Liver (tissue), 9 donors: ENCODE results near the gene CAMP. TPM values are rescaled to one million over a fixed set of nuclear protein-coding genes. Genes with fewer than 3 reads are reported as not detected.

Experiments
- DNase-seq: peaks from one replicate; pipeline ENCODE4 v3.0.0-alpha.2; 2017; ENCODE audit warnings: low spot score
- H3K27ac ChIP-seq, 2 donors: one replicate each; pipeline ENCODE4 v1.7.0; 2013; ENCODE audit warnings: inconsistent platforms in 2 of 2, low read length in 2 of 2, control low read depth in 1 of 2, low read depth in 1 of 2, mild to moderate bottlenecking in 1 of 2
- H3K27me3 ChIP-seq, 4 donors: one replicate each; pipeline versions ENCODE4 v1.6.1 to v1.7.0; 2013; ENCODE audit warnings: low read length in 3 of 4, inconsistent platforms in 1 of 4, mild to moderate bottlenecking in 1 of 4, moderate library complexity in 1 of 4; ENCODE audit not compliant: control insufficient read depth in 4 of 4, insufficient read depth in 4 of 4
- H3K36me3 ChIP-seq, 4 donors: one replicate each; pipeline versions ENCODE4 v1.6.1 to v1.7.0; 2013; ENCODE audit warnings: low read length in 3 of 4, mild to moderate bottlenecking in 3 of 4, low read depth in 1 of 4, moderate library complexity in 1 of 4; ENCODE audit not compliant: control insufficient read depth in 4 of 4, insufficient read depth in 3 of 4
- H3K4me1 ChIP-seq, 4 donors: one replicate each; pipeline versions ENCODE4 v1.6.1 to v1.7.0; 2013; ENCODE audit warnings: low read length in 3 of 4, mild to moderate bottlenecking in 3 of 4, moderate library complexity in 1 of 4; ENCODE audit not compliant: control insufficient read depth in 4 of 4, insufficient read depth in 4 of 4
- H3K4me3 ChIP-seq, 3 donors: one replicate each; pipeline versions ENCODE4 v1.6.1 to v1.7.0; 2013; ENCODE audit warnings: low read length in 3 of 3, control low read depth in 1 of 3, low read depth in 1 of 3, mild to moderate bottlenecking in 1 of 3
- H3K9ac ChIP-seq, 2 donors: one replicate each; pipeline ENCODE4 v1.7.0; 2013; ENCODE audit warnings: low read length in 2 of 2, mild to moderate bottlenecking in 2 of 2, moderate library complexity in 2 of 2, control low read depth in 1 of 2, low read depth in 1 of 2
- H3K9me3 ChIP-seq, 4 donors: one replicate each; pipeline versions ENCODE4 v1.6.1 to v1.7.0; 2013; ENCODE audit warnings: low read length in 3 of 4; ENCODE audit not compliant: control insufficient read depth in 4 of 4
- ATF3 ChIP-seq: IDR thresholded peaks from 2 replicates; pipeline ENCODE4 v1.6.1; 2016; ENCODE audit warnings: antibody characterized with exemption
- EGR1 ChIP-seq, 2 donors: IDR thresholded peaks; 2 replicates each; pipeline ENCODE4 v1.6.1; 2016 to 2018; ENCODE audit warnings: antibody characterized with exemption in 2 of 2, low read depth in 2 of 2
- FOXA1 ChIP-seq: IDR thresholded peaks from 2 replicates; pipeline ENCODE4 v1.6.1; 2016; ENCODE audit warnings: antibody characterized with exemption
- HNF4A ChIP-seq, 2 donors: conservative IDR thresholded peaks; 2 replicates each; pipeline ENCODE4 v1.6.1; 2016; ENCODE audit warnings: antibody characterized with exemption in 2 of 2, mild to moderate bottlenecking in 2 of 2
- NR2F2 ChIP-seq: IDR thresholded peaks from 2 replicates; pipeline ENCODE4 v1.6.1; 2016; ENCODE audit warnings: antibody characterized with exemption
- RAD21 ChIP-seq, 2 donors: IDR thresholded peaks; 2 replicates each; pipeline ENCODE4 v1.6.1; 2016; ENCODE audit warnings: antibody characterized with exemption in 2 of 2, mild to moderate bottlenecking in 2 of 2
- RXRA ChIP-seq, 2 donors: IDR thresholded peaks; 2 replicates each; pipeline ENCODE4 v1.6.1; 2017 to 2018; ENCODE audit warnings: antibody characterized with exemption in 2 of 2, mild to moderate bottlenecking in 1 of 2
- SP1 ChIP-seq: IDR thresholded peaks from 2 replicates; pipeline ENCODE4 v1.6.1; 2018; ENCODE audit warnings: antibody characterized with exemption, mild to moderate bottlenecking
- TAF1 ChIP-seq: conservative IDR thresholded peaks from 2 replicates; pipeline ENCODE4 v1.6.1; 2016; ENCODE audit warnings: antibody characterized with exemption, mild to moderate bottlenecking
- ZBTB33 ChIP-seq: IDR thresholded peaks from 2 replicates; pipeline ENCODE4 v1.6.1; 2016; ENCODE audit warnings: antibody characterized with exemption
- WGBS: extraction: QIAGEN DNeasy Blood & Tissue Kit; methylation state at CpG from one replicate; pipeline ENCODE4 v1.1.7; 2013; 5-methylcytosine and 5-hydroxymethylcytosine counted together
- polyA plus RNA-seq, 2 donors: library from polyadenylated mRNA; stranded (reverse) in 1 of 2; unstranded in 1 of 2; fragments of 200-250 nt in 1 of 2; fragments of >200 nt in 1 of 2; fragmentation: Nextera tagmentation in 1 of 2; extraction: Ambion mirVana in 1 of 2; gene quantifications; one replicate each; pipeline versions ENCODE4 v1.2.1 to v1.2.3, GENCODE V29; 2013 to 2015
- total RNA-seq, 2 donors: library from RNA; depleted of rRNA; stranded (reverse); fragments of >200 nt; gene quantifications; one replicate each; pipeline ENCODE4 v1.2.3, GENCODE V29; 2014
- TF ChIP-seq, protein P1 (sequence below): IDR thresholded peaks from 2 replicates; pipeline ENCODE4 v1.6.1; 2016; ENCODE audit warnings: antibody characterized with exemption, mild to moderate bottlenecking
- TF ChIP-seq, protein P2 (sequence below): fragments of 150-350 bp; IDR thresholded peaks from 2 replicates; pipeline ENCODE4 v1.5.1; 2017; ENCODE audit warnings: improper control_type of control experiment, low read depth, low read length; ENCODE audit not compliant: missing input control
- donor health status: healthy.
- donor health status: healthy.
- donor health status: healthy.
- donor health status: healthy.
- donor health status: healthy.

The CAMP gene
- total and polyA plus RNA-seq, 4 donors = 0.25 to 3.2 (median 0.62) TPM; not detected in 1

- WGBS = 88% methylated on average over 4 of the region's 4 CpGs
- no peak for TF ChIP-seq HNF4A (conservative IDR thresholded peaks at IDR 0.05)
- no peak for TF ChIP-seq NR2F2
- no peaks in the 10 kb centered on the region for H3K36me3 ChIP-seq
- no peak overlapping the region for H3K9ac ChIP-seq
- H3K27ac ChIP-seq = no peak overlapping the region
- no peak for DNase-seq
- peaks cover 0 to 7% (median 0%) of the 10 kb centered on the region in 4 donors for H3K4me1 ChIP-seq
- H3K9me3 ChIP-seq = no peaks in the 10 kb centered on the region
- H3K27me3 ChIP-seq = no peaks in the 10 kb centered on the region
- no peak overlapping the region for H3K4me3 ChIP-seq
Measured at GRCh38 chr3:48217449-48217848, 5.8 kb upstream of the CAMP start.

DNA sequence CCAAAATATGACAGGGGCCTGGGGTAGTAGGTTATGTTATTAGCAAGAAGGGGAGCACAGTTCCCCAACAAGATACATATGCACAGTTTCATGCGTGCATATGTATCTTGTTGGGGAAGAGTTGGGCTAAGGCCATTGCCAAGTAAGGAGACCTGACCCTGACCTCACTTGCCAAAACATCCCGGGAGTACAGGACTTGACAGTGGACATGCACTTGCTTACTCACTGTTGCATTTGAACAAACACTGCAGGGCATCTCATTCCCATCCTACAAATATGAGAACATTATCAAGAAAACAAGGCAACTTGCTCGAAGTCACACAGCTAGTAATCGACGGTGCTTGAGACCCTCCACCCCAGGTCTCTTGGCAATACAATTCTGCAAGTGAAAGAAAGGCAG is 4.8 kb upstream of the CAMP start:
- Histone ChIP-seq H3K4me1 (peaks cover 0 to 7% (median 0%) of the 10 kb centered on the region in 4 donors), H3K9me3 (no peaks in the 10 kb centered on the region), H3K27me3 (no peaks in the 10 kb centered on the region), H3K27ac (no peak overlapping the region), H3K36me3 (no peaks in the 10 kb centered on the region), H3K9ac (no peak overlapping the region), H3K4me3 (no peak overlapping the region)
- TF ChIP-seq SP1 (no peak), EGR1 (IDR thresholded peaks at IDR 0.05; ENCODE audit: low read depth in 2 of 2) (no peak)
- no peak for DNase-seq
- 86% methylated on average over 5 of the region's 5 CpGs for WGBS

- TF ChIP-seq NR2F2 (no peak), ATF3 (no peak), RXRA (IDR thresholded peaks at IDR 0.05) (no peak)
- TF ChIP-seq, protein P1, sequence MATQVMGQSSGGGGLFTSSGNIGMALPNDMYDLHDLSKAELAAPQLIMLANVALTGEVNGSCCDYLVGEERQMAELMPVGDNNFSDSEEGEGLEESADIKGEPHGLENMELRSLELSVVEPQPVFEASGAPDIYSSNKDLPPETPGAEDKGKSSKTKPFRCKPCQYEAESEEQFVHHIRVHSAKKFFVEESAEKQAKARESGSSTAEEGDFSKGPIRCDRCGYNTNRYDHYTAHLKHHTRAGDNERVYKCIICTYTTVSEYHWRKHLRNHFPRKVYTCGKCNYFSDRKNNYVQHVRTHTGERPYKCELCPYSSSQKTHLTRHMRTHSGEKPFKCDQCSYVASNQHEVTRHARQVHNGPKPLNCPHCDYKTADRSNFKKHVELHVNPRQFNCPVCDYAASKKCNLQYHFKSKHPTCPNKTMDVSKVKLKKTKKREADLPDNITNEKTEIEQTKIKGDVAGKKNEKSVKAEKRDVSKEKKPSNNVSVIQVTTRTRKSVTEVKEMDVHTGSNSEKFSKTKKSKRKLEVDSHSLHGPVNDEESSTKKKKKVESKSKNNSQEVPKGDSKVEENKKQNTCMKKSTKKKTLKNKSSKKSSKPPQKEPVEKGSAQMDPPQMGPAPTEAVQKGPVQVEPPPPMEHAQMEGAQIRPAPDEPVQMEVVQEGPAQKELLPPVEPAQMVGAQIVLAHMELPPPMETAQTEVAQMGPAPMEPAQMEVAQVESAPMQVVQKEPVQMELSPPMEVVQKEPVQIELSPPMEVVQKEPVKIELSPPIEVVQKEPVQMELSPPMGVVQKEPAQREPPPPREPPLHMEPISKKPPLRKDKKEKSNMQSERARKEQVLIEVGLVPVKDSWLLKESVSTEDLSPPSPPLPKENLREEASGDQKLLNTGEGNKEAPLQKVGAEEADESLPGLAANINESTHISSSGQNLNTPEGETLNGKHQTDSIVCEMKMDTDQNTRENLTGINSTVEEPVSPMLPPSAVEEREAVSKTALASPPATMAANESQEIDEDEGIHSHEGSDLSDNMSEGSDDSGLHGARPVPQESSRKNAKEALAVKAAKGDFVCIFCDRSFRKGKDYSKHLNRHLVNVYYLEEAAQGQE = no peak
- 88% methylated on average over 3 of the region's 3 CpGs for WGBS
- no peaks in the 10 kb centered on the region for H3K27me3 ChIP-seq
- H3K27ac ChIP-seq = no peak overlapping the region
- H3K9ac ChIP-seq = no peak overlapping the region
- no peak overlapping the region for H3K4me3 ChIP-seq
- no peaks in the 10 kb centered on the region for H3K9me3 ChIP-seq
- no peak for DNase-seq
- no peaks in the 10 kb centered on the region for H3K36me3 ChIP-seq
- H3K4me1 ChIP-seq = peaks cover 0 to 7% (median 0%) of the 10 kb centered on the region in 4 donors
Measured at GRCh38 chr3:48219543-48219942, 3.8 kb upstream of the CAMP start.

GRCh38 chr3:48220746-48221145 is 2.5 kb upstream of the CAMP start:
- no peaks in the 10 kb centered on the region for H3K9me3 ChIP-seq
- 91% methylated on average over 9 of the region's 9 CpGs for WGBS
- DNase-seq = no peak
- H3K27ac ChIP-seq = no peak overlapping the region
- H3K4me1 ChIP-seq = no peaks in the 10 kb centered on the region
- no peaks in the 10 kb centered on the region for H3K36me3 ChIP-seq
- H3K9ac ChIP-seq = no peak overlapping the region
- no peaks in the 10 kb centered on the region for H3K27me3 ChIP-seq
- H3K4me3 ChIP-seq = no peak overlapping the region
- no peak for TF ChIP-seq TAF1
- TF ChIP-seq, protein P1 = no peak
- TF ChIP-seq HNF4A (conservative IDR thresholded peaks at IDR 0.05) = no peak
- TF ChIP-seq NR2F2 = no peak
- TF ChIP-seq RAD21 (IDR thresholded peaks at IDR 0.05) = no peak
- TF ChIP-seq, protein P2, sequence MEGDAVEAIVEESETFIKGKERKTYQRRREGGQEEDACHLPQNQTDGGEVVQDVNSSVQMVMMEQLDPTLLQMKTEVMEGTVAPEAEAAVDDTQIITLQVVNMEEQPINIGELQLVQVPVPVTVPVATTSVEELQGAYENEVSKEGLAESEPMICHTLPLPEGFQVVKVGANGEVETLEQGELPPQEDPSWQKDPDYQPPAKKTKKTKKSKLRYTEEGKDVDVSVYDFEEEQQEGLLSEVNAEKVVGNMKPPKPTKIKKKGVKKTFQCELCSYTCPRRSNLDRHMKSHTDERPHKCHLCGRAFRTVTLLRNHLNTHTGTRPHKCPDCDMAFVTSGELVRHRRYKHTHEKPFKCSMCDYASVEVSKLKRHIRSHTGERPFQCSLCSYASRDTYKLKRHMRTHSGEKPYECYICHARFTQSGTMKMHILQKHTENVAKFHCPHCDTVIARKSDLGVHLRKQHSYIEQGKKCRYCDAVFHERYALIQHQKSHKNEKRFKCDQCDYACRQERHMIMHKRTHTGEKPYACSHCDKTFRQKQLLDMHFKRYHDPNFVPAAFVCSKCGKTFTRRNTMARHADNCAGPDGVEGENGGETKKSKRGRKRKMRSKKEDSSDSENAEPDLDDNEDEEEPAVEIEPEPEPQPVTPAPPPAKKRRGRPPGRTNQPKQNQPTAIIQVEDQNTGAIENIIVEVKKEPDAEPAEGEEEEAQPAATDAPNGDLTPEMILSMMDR = no peak
- no peak for TF ChIP-seq FOXA1
- TF ChIP-seq SP1 = no peak
- TF ChIP-seq ZBTB33 = no peak
